WTC11 (cell line): ENCODE data around the gene SMCO2. TPM values are rescaled to one million over a fixed set of nuclear protein-coding genes. Genes with fewer than 3 reads are reported as not detected.

Experiments used
- ATAC-seq: fragments of 200-7000 bp; cut with Tn5 transposase; 2 replicates; pipeline ENCODE4 v1.10.0; 2021; ENCODE audit warnings: mild to moderate bottlenecking, moderate library complexity
- CTCF ChIA-PET: fragments of 300-600 bp; sonication (Branson Sonifier 250); formaldehyde crosslinking; loops from one replicate; lab custom pipeline; 2021; ENCODE audit warnings: antibody characterized with exemption; lab: Charles Lee
- POLR2A ChIA-PET: fragments of 350-600 bp; sonication (Branson Sonifier 250); formaldehyde crosslinking; loops from one replicate; lab custom pipeline; 2021; ENCODE audit warnings: antibody characterized with exemption; lab: Charles Lee
- DNase-seq: peaks from one replicate; pipeline ENCODE4 v3.0.0; 2021; ENCODE audit warnings: low spot score
- H3K27ac Mint-ChIP-seq: 2 replicates; pipeline ENCODE4 v1.8.0; 2021; ENCODE audit warnings: mixed read lengths
- H3K27me3 Mint-ChIP-seq: 2 replicates; pipeline ENCODE4 v1.8.0; 2021; ENCODE audit warnings: low read depth, mild to moderate bottlenecking, moderate library complexity, mixed read lengths
- H3K36me3 Mint-ChIP-seq: 2 replicates; pipeline ENCODE4 v1.8.0; 2021; ENCODE audit warnings: mixed read lengths
- H3K4me1 Mint-ChIP-seq: 2 replicates; pipeline ENCODE4 v1.8.0; 2022; ENCODE audit warnings: mixed read lengths
- H3K4me3 Mint-ChIP-seq: 2 replicates; pipeline ENCODE4 v1.8.0; 2021; ENCODE audit warnings: mild to moderate bottlenecking, moderate library complexity, mixed read lengths
- H3K9me3 Mint-ChIP-seq: 2 replicates; pipeline ENCODE4 v1.8.0; 2021; ENCODE audit warnings: mixed read lengths
- CREM ChIP-seq: sonication (generic); formaldehyde crosslinking; IDR thresholded peaks from 2 replicates; pipeline ENCODE4 v1.8.1; 2022; ENCODE audit warnings: mild to moderate bottlenecking, missing genetic modification reagents, moderate library complexity
- FOXP1 ChIP-seq: sonication (generic); formaldehyde crosslinking; IDR thresholded peaks from 2 replicates; pipeline ENCODE4 v1.8.0; 2022; ENCODE audit warnings: missing genetic modification reagents, mild to moderate bottlenecking, moderate library complexity, borderline replicate concordance
- HMGA2 ChIP-seq: fragments of 250-450 bp; sonication (Bioruptor Pico); IDR thresholded peaks from 2 replicates; pipeline ENCODE4 v1.4.0; 2021; ENCODE audit warnings: mild to moderate bottlenecking, moderate library complexity
- JUN ChIP-seq: sonication (generic); formaldehyde crosslinking; IDR thresholded peaks from 2 replicates; pipeline ENCODE4 v1.8.0; 2023; ENCODE audit warnings: mild to moderate bottlenecking, missing genetic modification reagents
- SMAD3 ChIP-seq: sonication (generic); formaldehyde crosslinking; IDR thresholded peaks from 2 replicates; pipeline ENCODE4 v1.8.0; 2022; ENCODE audit warnings: missing genetic modification reagents, mild to moderate bottlenecking, borderline replicate concordance
- SMAD4 ChIP-seq: sonication (generic); formaldehyde crosslinking; IDR thresholded peaks from 2 replicates; pipeline ENCODE4 v1.8.0; 2022; ENCODE audit warnings: mild to moderate bottlenecking, missing genetic modification reagents
- TEAD4 ChIP-seq: sonication (generic); formaldehyde crosslinking; IDR thresholded peaks from 2 replicates; pipeline ENCODE4 v1.8.0; 2022; ENCODE audit warnings: mild to moderate bottlenecking, missing genetic modification reagents
- ZNF121 ChIP-seq: sonication (generic); formaldehyde crosslinking; IDR thresholded peaks from 2 replicates; pipeline ENCODE4 v1.8.0; 2023; ENCODE audit warnings: missing genetic modification reagents
- total RNA-seq: library from RNA; stranded (reverse); gene quantifications from 3 replicates; pipeline ENCODE4 v1.2.3, GENCODE V29; 2021
- TF ChIP-seq, protein P1 (sequence below): sonication (generic); formaldehyde crosslinking; IDR thresholded peaks from 2 replicates; pipeline ENCODE4 v1.8.1; 2022; ENCODE audit warnings: missing genetic modification reagents, borderline replicate concordance

The SMCO2 gene
- total RNA-seq, 1 experiment from 2014 or later, result 0.52 TPM

- H3K4me1 Mint-ChIP-seq, result peaks cover 50% of the 10 kb centered on the region
- TF ChIP-seq TEAD4 (CRISPR knock-in tag) (no peak), FOXP1 (no peak), SMAD4 (CRISPR knock-in tag) (no peak), CREM (CRISPR knock-in tag) (no peak), SMAD3 (CRISPR knock-in tag) (no peak), HMGA2 (CRISPR knock-in tag) (no peak), JUN (CRISPR knock-in tag) (no peak), ZNF121 (CRISPR knock-in tag) (no peak)
- TF ChIP-seq, protein P1, sequence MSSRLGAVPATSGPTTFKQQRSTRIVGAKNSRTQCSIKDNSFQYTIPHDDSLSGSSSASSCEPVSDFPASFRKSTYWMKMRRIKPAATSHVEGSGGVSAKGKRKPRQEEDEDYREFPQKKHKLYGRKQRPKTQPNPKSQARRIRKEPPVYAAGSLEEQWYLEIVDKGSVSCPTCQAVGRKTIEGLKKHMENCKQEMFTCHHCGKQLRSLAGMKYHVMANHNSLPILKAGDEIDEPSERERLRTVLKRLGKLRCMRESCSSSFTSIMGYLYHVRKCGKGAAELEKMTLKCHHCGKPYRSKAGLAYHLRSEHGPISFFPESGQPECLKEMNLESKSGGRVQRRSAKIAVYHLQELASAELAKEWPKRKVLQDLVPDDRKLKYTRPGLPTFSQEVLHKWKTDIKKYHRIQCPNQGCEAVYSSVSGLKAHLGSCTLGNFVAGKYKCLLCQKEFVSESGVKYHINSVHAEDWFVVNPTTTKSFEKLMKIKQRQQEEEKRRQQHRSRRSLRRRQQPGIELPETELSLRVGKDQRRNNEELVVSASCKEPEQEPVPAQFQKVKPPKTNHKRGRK, result no peak
- TF ChIP-seq, all 79 proteins: peak for 0
- Mint-ChIP-seq H3K27me3 (no peaks in the 10 kb centered on the region), H3K9me3 (no peaks in the 10 kb centered on the region), H3K36me3 (no peaks in the 10 kb centered on the region), H3K27ac (no peak overlapping the region), H3K4me3 (no peak overlapping the region)
- ChIA-PET CTCF (no interaction called here), POLR2A (no interaction called here)
- no peak for DNase-seq
- no peak for ATAC-seq
Observed at GRCh38 chr12:27551172-27551840, 104.8 kb downstream of the SMCO2 start.

Other genes with a start within 250 kb of the SMCO2 start
- gene STK38L, start 202.4 kb upstream of the SMCO2 start, total RNA-seq, result 37.6 to 47.2 TPM (median 41.7 TPM) in 3 replicates
- 11.1 to 16.2 TPM (median 13.6 TPM) in 3 replicates for gene BMAL2, start 113.9 kb upstream of the SMCO2 start, total RNA-seq
- gene PPFIBP1, start 77.5 kb downstream of the SMCO2 start, total RNA-seq, result 22.3 to 28.7 TPM (median 27.7 TPM) in 3 replicates
- gene REP15, start 249.7 kb downstream of the SMCO2 start, total RNA-seq, result 0.26 TPM in 1 of 3 replicates, not detected in the others